Epithelial cell of proximal tubule (primary cell): Measurements from ENCODE around the gene PSME3IP1. TPM values are rescaled to one million over a fixed set of nuclear protein-coding genes. Genes with fewer than 3 reads are reported as not detected.

ENCODE experiments used
- DNase-seq: peaks from one replicate; pipeline ENCODE4 v3.0.0-alpha.2; 2011; ENCODE audit warnings: low read depth
- H3K4me3 ChIP-seq: 2 replicates; pipeline ENCODE4 v1.5.1; 2011; ENCODE audit warnings: low read depth, mild to moderate bottlenecking, low read length
- CTCF ChIP-seq: conservative IDR thresholded peaks from 2 replicates; pipeline ENCODE4 v1.5.1; 2012; ENCODE audit warnings: low read depth, mild to moderate bottlenecking, low read length
- total RNA-seq: library from RNA; depleted of rRNA; stranded (reverse); fragments of >200 nt; gene quantifications from 2 replicates; pipeline ENCODE4 v1.2.3, GENCODE V29; 2015

PSME3IP1 gene
- total RNA-seq, 1 donor from 2014 or later = 105 TPM

GRCh38 chr16:57157533-57157932, 28.3 kb downstream of the PSME3IP1 start:
- H3K4me3 ChIP-seq = no peak overlapping the region
- TF ChIP-seq CTCF = no peak
- no peak for DNase-seq

DNA sequence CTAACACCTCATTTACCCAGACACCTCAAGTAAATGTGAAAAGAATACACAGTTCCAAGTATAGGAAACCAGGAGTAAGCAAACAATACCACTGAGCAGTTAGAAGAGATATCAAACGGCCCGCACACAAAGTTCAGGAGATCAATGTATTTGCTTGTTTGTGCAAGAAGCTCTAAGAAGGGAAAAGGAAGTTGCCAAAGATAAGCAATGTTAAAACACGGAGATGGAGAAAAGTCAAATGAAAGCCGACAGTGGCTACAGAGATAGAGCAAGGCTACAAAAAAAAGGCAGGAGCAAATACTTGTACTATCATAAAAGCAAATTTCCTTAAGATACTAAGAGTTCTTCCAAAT, 29.5 kb downstream of the PSME3IP1 start:
- H3K4me3 ChIP-seq = no peak overlapping the region
- no peak for TF ChIP-seq CTCF
- no peak for DNase-seq

DNA sequence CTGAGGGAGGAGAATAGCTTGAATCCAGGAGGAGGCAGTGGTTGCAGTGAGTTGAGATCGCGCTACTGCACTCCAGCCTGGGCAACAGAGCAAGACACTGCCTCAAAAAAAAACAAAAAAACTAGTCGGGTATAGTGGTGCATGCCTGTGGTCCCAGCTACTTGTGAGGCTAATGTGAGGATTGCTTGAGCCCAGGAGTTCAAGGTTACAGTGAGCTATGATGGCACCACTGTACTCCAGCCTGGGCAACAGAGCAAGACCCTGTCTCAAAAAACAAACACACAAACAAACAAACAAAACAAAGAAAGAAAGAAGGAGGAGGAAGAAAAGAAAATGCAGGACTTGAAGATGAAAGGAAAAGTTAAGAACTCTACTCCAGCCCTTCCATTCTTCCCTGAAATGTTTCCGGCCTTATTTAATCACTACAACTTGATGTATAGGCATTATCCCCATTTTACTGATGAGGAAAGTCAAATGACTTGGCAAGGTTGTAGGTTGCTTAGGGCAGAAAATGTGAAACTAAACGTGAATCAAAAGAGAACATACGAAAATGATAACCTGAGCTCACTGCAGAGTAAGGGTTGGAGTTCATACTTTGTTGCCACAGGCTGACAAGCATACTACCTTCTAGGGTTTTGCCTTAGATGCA, 30.0 kb downstream of the PSME3IP1 start:
- no peak overlapping the region for H3K4me3 ChIP-seq
- TF ChIP-seq CTCF = no peak
- DNase-seq = no peak

- TF ChIP-seq CTCF = no peak
- no peak for DNase-seq
Observed at GRCh38 chr16:57153841-57154240, 32.0 kb downstream of the PSME3IP1 start.

GRCh38 chr16:57152096-57153093, 33.4 kb downstream of the PSME3IP1 start:
- no peak overlapping the region for H3K4me3 ChIP-seq
- no peak for DNase-seq
- TF ChIP-seq CTCF = no peak

More at GRCh38 chr16:57153841-57154240, 32.0 kb downstream of the PSME3IP1 start:
- no peak overlapping the region for H3K4me3 ChIP-seq

DNA sequence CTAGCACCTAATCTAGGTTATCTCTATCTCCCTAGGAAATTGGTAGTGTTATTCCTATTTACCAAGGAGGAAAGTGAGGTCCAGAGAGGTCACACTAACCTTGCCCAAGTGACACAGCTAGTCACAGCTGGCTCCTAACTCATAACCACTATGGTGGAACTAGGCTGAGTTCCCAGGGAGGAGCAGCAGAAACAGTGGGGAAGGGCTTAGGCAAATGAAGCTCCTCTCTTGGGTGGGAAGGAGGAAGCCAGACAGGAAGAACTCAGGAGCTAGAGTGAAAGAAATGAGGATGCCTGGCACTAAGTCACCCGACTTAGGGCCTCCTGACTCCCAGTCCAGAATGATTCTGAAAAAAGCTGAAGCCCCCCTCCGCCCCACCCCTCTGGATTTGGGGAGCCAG, 34.5 kb downstream of the PSME3IP1 start:
- no peak overlapping the region for H3K4me3 ChIP-seq
- TF ChIP-seq CTCF = no peak
- DNase-seq = no peak
